GM19239 (cell line): ENCODE data around the gene RBM14.
A peak's percentile ranks its signal among the peaks of the same experiment; 100 is the strongest.
"Not testable (repeated sequence)": the region's sequence is repeated elsewhere in the genome, so short reads cannot be mapped to it uniquely, and the experiment has no call there.

ENCODE experiments used
- DNase-seq: peaks from one replicate; pipeline ENCODE4 v3.0.0; 2011; ENCODE audit warnings: low spot score; ENCODE audit not compliant: insufficient read length
- FAIRE-seq: peaks from 2 replicates; lab custom pipeline; 2011; peaks lifted over from hg19 to GRCh38; lab: Jason Lieb, UNC

Gene RBM14

GRCh38 chr11:66595245-66595904 lies 21.1 kb upstream of the RBM14 start:
- FAIRE-seq (no peak), DNase-seq (no peak)

- no peak for FAIRE-seq
- no peak for DNase-seq
These were observed 17.4 kb upstream of the RBM14 start for GRCh38 chr11:66598993-66599392.

- FAIRE-seq, result no peak
- no peak for DNase-seq
These were observed 16.2 kb upstream of the RBM14 start for GRCh38 chr11:66600219-66600618.

- DNase-seq (no peak), FAIRE-seq (no peak)
These were observed 15.7 kb upstream of the RBM14 start for GRCh38 chr11:66600631-66601233.

GRCh38 chr11:66603072-66603471 lies 13.4 kb upstream of the RBM14 start:
- DNase-seq (no peak), FAIRE-seq (no peak)

- FAIRE-seq, result no peak
- no peak for DNase-seq
These were observed 12.3 kb upstream of the RBM14 start for GRCh38 chr11:66604155-66604554.

- FAIRE-seq, result not testable (repeated sequence)
These were observed 9.8 kb upstream of the RBM14 start for GRCh38 chr11:66606608-66607007.

GRCh38 chr11:66607126-66607834 lies 9.2 kb upstream of the RBM14 start:
- FAIRE-seq, result no peak
- no peak for DNase-seq

More at GRCh38 chr11:66606608-66607007, 9.8 kb upstream of the RBM14 start:
- not testable (repeated sequence) for DNase-seq

- FAIRE-seq, result peak; percentile 72
- no peak for DNase-seq
These were observed 6.5 kb upstream of the RBM14 start for GRCh38 chr11:66609721-66610617.

GRCh38 chr11:66612458-66612857 lies 4.0 kb upstream of the RBM14 start:
- no peak for FAIRE-seq
- no peak for DNase-seq

- no peak for FAIRE-seq
- DNase-seq, result no peak
These were observed 2.4 kb upstream of the RBM14 start for GRCh38 chr11:66614073-66614472.

GRCh38 chr11:66617155-66617834 lies 865 bp downstream of the RBM14 start:
- DNase-seq, result no peak
- FAIRE-seq, result no peak

- peak; percentile 28 for DNase-seq
- FAIRE-seq, result no peak
These were observed 2.7 kb downstream of the RBM14 start for GRCh38 chr11:66619080-66619554.

GRCh38 chr11:66624450-66624849 lies 8.0 kb downstream of the RBM14 start:
- FAIRE-seq (no peak), DNase-seq (no peak)

- DNase-seq (no peak), FAIRE-seq (no peak)
These were observed 8.8 kb downstream of the RBM14 start for GRCh38 chr11:66625041-66625751.

- DNase-seq, result no peak
- FAIRE-seq, result no peak
These were observed 9.3 kb downstream of the RBM14 start for GRCh38 chr11:66625752-66626149.

- FAIRE-seq, result no peak
- DNase-seq, result no peak
These were observed 10.0 kb downstream of the RBM14 start for GRCh38 chr11:66626382-66626781.

GRCh38 chr11:66626926-66627325 lies 10.5 kb downstream of the RBM14 start:
- FAIRE-seq (no peak), DNase-seq (no peak)

GRCh38 chr11:66628061-66628603 lies 11.7 kb downstream of the RBM14 start:
- FAIRE-seq (no peak), DNase-seq (no peak)
